Measurements from ENCODE around the gene ATF7.
A peak's percentile ranks its signal among the peaks of the same experiment; 100 is the strongest.
"Not testable (repeated sequence)": the region's sequence is repeated elsewhere in the genome, so short reads cannot be mapped to it uniquely, and the experiment has no call there.

The ATF7 gene

DNA sequence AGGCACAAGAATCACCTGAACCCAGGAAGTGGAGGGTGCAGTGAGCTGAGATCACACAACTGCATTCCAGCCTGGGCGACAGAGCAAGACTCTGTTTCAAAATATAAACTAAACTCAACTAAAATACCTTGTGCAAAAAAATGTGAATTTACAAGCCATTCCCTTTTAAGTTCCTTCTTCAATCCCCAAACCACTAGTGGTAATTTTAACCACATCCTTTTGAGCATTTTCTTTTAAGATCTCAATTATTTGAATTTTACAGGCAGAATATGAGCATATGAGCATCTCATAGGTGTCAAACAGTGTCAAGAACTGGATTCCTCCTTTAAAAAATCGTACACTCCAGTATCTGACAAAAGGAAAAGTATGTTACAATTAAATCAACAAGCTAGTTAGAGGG, 61.9 kb downstream of the ATF7 start:
- FAIRE-seq = no peak

DNA sequence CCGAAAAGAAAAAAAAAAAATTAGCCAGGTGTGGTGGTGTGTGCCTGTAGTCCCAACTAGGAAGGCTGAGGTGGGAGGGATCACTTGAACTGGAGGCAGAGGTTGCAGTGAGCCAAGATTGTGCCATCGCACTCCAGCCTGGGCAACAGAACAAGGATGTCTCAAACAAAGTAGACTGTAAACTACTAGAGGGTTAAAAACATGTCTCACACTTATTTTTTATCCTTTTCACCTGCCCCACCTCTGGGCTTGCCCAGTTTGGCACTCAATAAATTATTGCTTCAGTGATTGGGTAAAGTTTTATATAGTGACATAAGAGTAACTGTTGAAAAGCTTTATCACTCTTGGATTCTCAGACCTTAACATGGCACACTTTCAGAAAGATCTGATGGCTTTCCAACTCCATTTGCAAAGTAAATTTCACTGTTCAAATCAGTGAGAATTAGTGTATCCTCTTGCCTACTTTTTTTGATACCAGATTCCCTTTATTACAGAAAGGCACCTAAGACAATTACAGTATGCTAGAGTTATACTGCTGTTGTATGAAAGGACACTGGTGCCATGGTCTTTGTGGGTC, 62.6 kb downstream of the ATF7 start:
- FAIRE-seq = no peak

- FAIRE-seq = no peak
Measured at GRCh38 chr12:53561590-53561953, 64.6 kb downstream of the ATF7 start.

DNA sequence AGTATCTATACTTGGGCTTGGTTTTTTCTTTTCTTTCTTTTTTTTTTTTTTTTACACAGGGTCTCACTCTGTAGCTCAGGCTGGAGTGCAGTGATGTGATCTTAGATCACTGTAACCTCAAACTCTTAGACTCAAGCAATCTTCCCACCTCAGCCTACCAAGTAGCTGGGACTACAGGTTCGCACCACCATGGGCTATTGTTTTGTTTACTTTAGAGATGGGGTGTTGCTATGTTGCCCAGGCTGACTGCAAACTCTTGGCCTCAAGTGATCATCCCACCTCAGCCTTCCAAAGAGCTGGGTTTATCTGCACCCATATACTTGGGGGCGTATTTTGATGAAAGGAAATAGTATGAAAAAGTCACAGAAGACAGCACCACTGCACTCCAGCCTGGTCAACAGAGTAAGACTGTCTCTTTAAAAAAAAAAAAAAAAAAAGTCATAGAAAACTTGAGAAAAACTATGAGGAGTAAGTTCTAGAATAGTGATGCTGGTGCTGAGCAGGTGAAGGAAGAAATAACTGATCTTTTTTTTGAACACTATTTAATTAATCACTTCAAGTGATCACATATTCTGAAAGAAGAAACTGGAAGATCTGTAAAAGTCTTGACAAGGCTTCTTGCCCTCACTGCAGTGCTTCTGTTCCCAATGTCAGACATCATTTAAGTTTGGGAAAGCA, 65.1 kb downstream of the ATF7 start:
- no peak for FAIRE-seq

DNA sequence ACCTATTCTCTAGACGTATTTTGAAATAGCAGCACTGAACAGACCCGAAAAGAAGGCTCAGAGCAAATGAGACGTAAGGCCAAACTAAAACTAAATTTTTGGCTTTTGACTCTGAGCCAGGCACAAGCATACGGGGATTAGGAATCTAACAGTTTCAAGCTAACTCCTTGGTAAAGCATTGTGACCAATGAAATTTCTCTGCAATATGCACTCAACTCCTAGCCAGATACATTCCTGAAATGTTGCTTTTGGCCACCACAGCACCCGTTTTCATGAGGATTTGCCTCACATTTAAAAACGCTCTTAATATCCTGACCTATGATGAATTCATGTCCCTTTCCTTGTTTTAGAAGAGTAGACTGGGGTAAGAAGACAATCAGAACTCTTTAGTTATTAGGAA, 65.8 kb downstream of the ATF7 start:
- no peak for FAIRE-seq

DNA sequence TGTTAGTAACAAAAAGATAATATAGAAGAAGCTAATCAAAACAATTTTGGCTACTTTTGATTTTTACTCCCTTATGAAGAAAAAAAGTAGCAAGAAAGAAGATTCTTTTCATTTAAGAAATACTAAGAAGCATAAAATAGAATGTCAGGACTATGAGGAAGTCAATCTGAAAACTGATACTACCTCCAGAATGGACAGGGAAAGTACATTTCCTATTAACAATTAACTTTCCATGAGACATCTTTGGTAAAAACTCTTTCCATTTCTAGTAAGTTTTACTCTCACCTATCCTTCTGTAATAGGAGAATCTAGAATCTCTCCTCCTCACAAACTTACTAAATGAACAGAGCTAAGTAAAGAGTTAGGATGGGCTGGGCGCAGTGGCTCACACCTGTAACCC, 67.6 kb downstream of the ATF7 start:
- FAIRE-seq = no peak

- FAIRE-seq = no peak
Measured at GRCh38 chr12:53552361-53553327, 73.5 kb downstream of the ATF7 start.

- no peak for FAIRE-seq
Measured at GRCh38 chr12:53551889-53552291, 74.3 kb downstream of the ATF7 start.

DNA sequence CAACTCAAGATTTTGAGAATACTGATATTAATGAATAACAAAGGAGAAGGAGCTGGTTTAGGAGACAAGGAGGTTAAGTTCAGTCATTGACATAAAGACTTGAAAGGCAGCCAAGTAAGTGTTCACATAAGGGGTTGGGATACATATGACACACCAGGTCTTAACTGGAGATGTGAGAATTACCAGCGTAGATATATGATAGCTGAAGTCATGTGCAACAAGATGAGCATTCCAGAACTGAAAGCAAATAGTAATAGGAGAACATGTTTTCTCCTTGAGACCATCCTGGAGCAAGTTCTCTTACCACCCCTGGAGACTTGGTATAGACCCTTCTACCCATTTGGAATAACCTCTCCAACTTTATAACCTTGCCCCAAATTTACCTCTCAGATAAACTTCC, 75.6 kb downstream of the ATF7 start:
- FAIRE-seq = no peak

GRCh38 chr12:53550131-53550530, 76.1 kb downstream of the ATF7 start:
- FAIRE-seq = not testable (repeated sequence)

DNA sequence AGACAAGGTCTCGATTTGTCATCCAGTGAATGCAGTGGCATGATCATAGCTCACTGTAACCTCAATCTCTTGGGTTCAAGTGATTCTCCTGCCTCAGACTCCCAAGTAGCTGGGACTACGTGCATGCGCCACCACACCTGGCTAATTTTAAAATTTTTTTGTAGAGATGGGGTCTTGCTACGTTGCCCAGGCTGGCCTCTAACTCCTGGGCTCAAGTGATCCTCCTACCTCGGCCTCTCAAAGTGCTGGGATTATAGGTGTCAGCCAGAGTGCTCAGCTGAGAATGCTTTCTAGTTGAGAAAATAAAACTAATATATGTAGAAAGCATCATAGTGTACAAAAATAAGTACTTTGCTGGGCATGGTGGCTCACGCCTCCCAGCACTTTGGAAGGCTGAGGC, 77.8 kb downstream of the ATF7 start:
- not testable (repeated sequence) for FAIRE-seq

- FAIRE-seq = peak; percentile 58
Measured at GRCh38 chr12:53543539-53543938, 82.6 kb downstream of the ATF7 start.

DNA sequence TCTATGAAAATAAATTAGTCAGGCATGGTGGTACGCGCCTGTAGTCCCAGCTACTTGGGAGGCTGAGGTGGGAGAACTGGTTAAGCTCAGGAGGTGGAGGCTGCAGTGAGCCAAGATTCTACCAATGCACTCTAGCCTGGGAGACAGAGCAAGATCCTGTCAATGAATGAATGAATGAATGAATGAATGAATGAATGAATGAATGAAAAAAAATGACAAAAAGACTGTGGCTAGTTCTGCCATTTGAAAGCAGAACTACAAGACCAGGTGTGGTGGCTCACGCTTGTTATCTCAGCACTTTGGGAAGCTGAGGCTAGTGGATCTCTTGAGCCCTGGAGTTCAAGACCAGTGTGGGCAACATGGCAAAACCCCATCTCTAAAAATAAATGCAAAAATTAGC, 86.7 kb downstream of the ATF7 start:
- no peak for FAIRE-seq

DNA sequence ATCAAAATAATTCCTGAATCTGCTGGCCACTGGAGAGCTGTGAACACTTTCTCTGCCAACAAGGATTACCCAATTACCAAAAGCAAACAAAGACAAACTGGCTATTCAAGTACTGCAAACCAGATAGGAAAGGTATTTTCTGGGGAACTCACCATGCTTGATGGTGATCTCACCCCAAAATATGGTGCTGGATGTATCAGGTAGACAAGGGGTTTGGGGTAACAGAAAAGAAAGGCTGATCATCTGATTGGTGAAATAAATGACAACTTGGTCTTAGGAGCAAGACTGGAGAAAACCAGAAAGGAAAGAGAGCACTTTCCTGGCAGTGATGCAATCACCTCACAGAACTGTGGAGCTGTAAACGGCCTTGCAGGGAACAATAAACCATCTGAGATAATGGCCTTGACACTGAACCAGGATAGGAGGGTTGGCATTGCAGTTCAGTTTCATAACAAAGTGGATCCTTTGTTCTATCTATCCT, 87.9 kb downstream of the ATF7 start:
- no peak for FAIRE-seq

GRCh38 chr12:53536962-53537361, 89.2 kb downstream of the ATF7 start:
- no peak for FAIRE-seq

DNA sequence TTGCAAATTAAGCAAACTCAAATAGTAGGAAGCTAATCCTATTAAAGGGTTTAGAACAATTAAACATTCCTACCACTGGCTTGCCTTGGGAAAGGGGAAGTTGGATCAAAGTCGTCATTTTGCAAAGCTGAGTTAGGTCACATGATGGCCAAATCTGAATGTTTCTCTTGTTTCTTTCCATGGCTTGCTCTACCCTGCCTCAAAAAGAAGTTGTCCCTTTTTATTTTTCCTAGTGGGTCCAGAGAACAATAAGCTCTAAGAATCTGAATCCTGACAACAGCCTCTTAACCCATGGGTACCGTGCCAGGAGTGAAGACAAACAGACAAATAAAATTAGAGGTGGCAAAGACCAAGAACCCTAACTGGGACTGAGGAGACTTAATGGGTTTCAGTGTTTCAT, 92.7 kb downstream of the ATF7 start:
- FAIRE-seq = no peak

DNA sequence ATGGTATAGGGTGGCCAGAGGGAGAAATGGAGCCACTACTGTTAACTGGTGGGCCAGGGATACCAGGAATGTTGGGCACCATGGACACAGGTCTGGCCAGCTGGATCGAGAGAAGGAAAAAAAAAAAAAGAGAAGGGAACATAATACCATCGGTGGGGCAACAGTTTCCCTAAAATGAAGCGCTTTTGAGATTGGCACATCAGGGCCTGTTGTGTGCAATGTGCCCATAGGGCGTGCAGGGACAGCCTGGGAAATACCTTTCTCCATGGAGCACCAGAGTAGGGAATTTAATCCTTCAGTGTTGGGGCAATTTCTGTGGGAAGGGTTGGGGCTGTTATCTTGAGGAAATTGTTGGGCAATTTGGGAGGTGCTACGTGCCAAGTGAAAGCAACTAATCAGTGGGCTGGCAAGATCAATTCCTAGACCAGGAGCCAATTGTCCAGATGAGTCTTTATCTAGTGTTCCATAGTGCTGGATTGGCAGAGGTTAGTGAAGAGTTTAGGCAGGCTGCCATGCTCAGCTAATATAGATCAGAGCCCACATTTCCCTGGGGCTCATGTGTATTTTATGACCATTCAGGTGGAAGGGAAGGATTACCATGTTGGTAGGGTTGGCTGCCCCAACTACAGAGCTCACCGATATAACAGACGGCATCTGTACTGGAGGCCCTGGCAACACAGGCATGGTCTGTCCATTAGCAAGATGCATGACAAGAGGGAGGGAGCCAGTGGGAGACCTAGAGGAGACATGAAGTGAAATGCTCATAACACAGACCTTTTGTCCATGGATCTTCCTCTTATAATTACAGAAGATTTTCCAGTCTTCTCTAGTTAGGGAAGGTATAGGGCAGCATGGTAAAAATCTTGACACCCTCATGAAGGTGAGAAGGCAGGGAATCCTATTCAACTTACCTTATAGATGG, 93.4 kb downstream of the ATF7 start:
- no peak for FAIRE-seq

DNA sequence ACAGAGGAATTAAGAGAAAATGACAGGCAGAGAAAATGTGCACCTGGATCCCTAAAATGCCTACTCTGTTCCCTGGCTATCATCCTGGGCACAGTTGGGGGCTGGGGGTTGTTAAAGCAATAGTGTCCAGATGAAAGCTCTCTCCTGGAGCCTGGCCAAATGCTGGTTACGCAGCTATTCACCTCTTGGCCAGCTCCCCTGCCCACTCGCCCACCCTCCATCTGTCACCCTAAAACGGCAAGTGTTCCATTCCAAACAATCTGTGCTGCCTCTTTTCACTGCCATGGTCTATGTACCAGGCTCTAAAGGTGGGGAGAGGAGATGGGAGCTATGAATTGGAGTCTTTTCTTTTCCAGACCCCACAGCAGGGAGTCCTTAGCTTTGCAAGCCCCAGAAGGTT, 94.2 kb downstream of the ATF7 start:
- FAIRE-seq = no peak

GRCh38 chr12:53530920-53531319, 95.3 kb downstream of the ATF7 start:
- FAIRE-seq = no peak

DNA sequence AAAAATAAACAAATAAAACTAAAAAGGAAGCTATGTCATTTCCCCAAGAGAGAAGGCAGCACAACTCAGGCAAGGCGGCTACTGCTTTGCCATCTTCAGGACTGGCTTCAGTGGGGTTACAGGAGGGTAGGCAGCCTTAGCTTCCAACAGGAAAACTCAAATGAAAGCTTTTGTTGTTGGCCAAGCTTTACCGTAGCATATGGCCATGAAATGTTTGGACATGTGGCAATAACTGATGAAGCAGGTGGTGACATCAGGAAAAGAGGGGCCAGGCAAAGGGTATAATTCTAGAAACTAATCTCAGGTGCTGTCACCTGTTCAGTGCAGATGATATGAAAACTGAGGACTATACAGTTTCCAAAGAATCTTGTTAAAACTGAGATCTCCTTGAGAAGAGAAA, 96.1 kb downstream of the ATF7 start:
- no peak for FAIRE-seq

GRCh38 chr12:53524476-53524875, 101.7 kb downstream of the ATF7 start:
- no peak for FAIRE-seq

GRCh38 chr12:53523131-53523530, 103.1 kb downstream of the ATF7 start:
- no peak for FAIRE-seq

- no peak for FAIRE-seq
Measured at GRCh38 chr12:53518381-53518780, 107.8 kb downstream of the ATF7 start.
